HG03432 (cell line): ENCODE measurements around the gene MRM3.
"Not testable (repeated sequence)": the region's sequence is repeated elsewhere in the genome, so short reads cannot be mapped to it uniquely, and the experiment has no call there.

ENCODE experiments used
- ATAC-seq: cut with Tn5 transposase; IDR thresholded peaks from one replicate; pipeline ENCODE4 v1.9.1; 2021; ENCODE audit warnings: mild to moderate bottlenecking, moderate library complexity; ENCODE audit not compliant: unreplicated experiment

Gene MRM3

DNA sequence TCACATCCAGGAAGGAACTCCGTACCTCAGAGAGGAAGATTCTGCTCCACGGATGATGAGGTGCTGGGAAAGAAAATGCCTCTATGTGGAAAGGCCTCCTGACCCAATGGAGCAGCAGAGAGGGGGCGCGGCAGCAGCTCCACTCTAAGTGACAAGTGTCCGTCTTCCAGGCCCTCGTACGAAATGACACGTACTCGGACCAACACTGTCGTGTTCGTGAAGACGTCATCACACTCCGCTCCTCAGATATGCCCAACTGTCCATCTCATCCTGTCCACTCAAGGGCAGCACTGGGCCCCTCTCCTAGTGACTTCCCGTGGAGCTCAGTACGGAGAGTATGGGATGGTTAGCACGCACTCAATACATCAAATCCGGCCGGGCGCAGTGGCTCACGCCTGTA, 32.2 kb downstream of the MRM3 start:
- ATAC-seq, result no peak

- no peak for ATAC-seq
Measured at GRCh38 chr17:819251-819650, 37.1 kb downstream of the MRM3 start.

DNA sequence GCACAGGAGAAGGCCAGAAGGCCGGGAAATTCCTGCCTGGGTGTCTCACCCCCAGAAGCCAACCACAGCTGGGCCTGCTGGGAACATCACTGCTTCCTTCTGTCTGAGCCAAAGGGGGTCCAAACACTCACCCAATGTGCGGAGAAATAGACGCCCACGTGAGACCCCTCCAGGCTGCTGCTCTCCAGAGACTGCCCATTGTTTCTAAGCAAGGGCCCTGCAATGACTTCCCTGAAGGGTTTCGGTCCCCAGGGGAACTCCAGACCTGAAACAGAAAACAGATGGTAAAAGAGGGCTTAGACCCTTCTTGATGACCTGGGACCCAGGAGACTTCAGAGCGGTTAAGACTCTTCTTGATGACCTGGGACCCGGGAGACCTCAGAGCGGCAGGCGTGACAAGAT, 41.3 kb downstream of the MRM3 start:
- ATAC-seq, result peak; percentile 48

GRCh38 chr17:824378-824777, 42.2 kb downstream of the MRM3 start:
- no peak for ATAC-seq

DNA sequence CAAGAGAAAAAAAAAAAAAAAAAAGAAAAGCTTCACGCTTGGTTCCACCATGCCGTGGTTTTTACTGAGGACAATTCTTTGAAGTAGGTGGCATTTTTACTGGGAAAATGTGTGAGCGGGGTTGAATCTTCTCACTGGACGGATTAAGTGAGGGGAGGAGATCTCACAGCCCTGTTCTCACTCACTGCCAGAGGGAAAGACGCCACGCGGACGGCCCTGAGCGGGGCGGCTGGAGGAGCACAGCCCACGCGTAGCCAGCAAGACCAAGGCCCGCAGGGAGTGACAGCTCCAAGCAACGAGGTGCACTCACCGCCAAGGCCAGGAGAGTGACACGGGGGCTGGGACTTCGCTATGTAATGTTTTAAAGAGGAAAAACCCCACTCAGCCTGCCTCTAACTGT, 43.1 kb downstream of the MRM3 start:
- no peak for ATAC-seq

DNA sequence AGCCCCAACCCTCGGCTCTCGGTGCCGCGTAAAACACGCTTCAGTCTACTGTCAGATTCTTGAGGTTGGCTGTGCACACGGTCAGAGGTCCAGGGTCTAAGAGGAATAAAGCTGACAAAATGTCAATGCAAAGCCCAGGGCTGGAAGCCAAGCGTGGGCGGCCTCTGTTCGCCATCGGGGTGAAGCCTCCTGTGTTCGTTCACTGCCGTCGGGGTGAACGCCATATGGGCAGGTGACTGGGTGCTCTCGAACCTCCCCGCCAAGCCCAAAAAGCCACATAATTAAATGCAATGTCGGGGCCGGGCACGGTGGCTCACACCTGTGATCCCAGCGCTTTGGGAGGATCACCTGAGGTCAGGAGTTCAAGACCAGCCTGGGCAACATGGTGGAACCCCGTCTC, 44.6 kb downstream of the MRM3 start:
- no peak for ATAC-seq

GRCh38 chr17:828761-829160, 46.6 kb downstream of the MRM3 start:
- no peak for ATAC-seq

- not testable (repeated sequence) for ATAC-seq
Measured at GRCh38 chr17:829614-830013, 47.5 kb downstream of the MRM3 start.

DNA sequence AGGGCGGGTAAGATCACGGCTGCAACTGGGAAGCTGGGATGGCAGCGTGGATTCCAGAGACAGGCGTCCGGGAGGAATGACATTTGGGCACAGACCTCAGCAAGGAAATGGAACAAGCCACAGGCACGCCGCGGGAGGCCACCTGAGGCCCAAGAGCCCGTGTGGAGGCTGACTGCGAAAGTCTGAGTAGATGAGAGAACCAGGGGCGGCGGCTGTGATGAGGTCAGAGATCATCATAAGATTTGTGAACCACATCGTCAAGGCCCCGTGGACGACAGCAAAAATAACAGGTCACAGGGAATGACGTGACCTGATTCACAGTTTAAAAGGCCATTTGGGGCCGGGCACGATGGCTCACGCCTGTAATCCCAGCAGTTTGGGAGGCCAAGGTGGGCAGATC, 48.2 kb downstream of the MRM3 start:
- no peak for ATAC-seq

DNA sequence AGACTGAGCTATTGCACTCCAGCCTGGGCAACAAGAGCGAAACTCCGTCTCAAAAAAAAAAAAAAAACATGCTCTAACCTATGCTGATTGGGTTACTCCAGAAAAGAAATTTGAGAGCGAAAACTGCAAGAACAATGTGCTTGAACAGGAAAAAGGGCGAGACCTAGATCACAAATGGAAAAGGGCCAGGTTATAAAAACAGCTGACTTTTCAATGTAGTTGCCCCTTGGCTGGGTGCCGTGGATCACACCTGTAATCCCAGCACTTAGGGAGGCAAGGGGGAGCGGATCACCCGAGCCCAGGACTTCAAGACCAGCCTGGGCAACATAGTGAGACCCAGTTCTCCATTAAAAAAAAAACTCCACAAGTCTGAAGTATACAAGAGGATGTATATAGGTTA, 48.8 kb downstream of the MRM3 start:
- no peak for ATAC-seq

GRCh38 chr17:834136-834535, 52.0 kb downstream of the MRM3 start:
- no peak for ATAC-seq

- ATAC-seq, result no peak
Measured at GRCh38 chr17:835263-835662, 53.1 kb downstream of the MRM3 start.

GRCh38 chr17:835721-836120, 53.6 kb downstream of the MRM3 start:
- not testable (repeated sequence) for ATAC-seq

GRCh38 chr17:836151-836550, 54.0 kb downstream of the MRM3 start:
- ATAC-seq, result no peak

DNA sequence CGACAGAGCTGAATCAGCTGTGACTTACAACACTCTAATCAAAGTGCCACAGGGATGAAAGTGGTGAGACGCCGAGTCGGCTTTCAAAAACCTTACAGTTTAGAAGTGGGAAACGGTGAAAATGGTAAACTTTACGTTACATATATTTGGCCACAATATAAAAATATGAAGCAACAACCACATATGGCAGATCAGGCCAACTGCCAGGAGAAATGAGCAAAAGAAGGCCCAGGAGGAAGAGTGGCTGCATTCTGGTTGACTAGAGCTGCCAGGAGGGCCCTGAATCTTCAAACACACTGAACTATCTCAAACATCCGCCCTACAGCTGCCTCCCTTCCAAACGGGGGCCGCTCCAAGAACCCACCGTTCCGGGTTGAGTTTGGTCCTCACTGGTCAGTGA, 56.3 kb downstream of the MRM3 start:
- ATAC-seq, result no peak

DNA sequence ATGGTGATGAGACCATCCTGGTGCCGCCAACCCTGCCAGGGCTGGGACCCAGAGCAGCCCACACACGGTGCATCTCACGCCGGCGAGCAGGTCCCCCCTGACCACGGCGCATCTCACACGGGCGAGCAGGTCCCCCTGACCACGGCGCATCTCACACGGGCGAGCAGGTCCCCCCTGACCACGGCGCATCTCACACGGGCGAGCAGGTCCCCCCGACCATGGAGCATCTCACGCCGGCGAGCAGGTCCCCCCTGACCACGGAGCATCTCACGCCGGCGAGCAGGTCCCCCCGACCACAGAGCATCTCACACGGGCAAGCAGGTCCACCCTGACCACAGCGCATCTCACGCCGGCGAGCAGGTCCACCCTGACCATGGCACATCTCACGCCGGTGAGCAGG, 59.2 kb downstream of the MRM3 start:
- no peak for ATAC-seq
